ENCODE measurements around the gene PSMC3IP. TPM values are rescaled to one million over a fixed set of nuclear protein-coding genes. Genes with fewer than 3 reads are reported as not detected.
A peak's percentile ranks its signal among the peaks of the same experiment; 100 is the strongest.

The PSMC3IP gene
- total RNA-seq, 2 donors from 2014 or later = 2.9 to 11.2 TPM

DNA sequence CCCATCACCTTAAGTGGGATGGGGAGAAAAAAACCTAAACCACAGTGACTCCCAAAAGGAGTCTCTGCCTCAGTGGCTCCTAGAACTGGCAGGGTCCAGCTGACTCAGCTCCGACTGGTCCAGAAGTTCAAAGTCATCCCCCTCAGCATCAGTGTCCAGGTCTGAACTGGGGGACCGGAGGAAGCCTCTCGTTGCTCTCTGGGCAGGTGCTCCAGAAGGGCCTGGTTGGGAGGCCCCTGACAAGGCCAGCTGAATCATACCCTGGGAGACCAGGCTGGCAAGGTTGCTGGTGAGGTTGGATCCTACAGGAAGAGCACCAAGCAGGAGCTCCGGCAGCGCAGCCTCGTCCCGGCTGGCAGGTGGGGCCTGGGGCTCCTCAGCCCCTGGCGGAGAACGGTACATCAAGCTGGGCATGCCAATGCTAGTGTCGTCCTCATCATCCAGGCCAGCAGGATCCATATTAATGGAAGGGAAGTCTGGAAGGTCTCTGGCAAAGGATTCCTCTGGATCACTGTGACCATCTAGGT is 4.3 kb upstream of the PSMC3IP start:
- intact Hi-C loops (cut with DNase I) = loop anchor here (10.0 kb wide), 1 partner anchor 183 kb away; the partner anchor contains the start of gene RAMP2
- H3K9me3 ChIP-seq = no peaks in the 10 kb centered on the region
- H3K27me3 ChIP-seq (replicated peaks; ENCODE audit: insufficient read depth) = no peaks in the 10 kb centered on the region
- no peak overlapping the region for H3K27ac ChIP-seq
- no peak overlapping the region for H3K4me3 ChIP-seq
- TF ChIP-seq POLR2AphosphoS5 (IDR thresholded peaks at IDR 0.05) (no peak), POLR2A (IDR thresholded peaks at IDR 0.05) (no peak)
- TF ChIP-seq, protein P1, sequence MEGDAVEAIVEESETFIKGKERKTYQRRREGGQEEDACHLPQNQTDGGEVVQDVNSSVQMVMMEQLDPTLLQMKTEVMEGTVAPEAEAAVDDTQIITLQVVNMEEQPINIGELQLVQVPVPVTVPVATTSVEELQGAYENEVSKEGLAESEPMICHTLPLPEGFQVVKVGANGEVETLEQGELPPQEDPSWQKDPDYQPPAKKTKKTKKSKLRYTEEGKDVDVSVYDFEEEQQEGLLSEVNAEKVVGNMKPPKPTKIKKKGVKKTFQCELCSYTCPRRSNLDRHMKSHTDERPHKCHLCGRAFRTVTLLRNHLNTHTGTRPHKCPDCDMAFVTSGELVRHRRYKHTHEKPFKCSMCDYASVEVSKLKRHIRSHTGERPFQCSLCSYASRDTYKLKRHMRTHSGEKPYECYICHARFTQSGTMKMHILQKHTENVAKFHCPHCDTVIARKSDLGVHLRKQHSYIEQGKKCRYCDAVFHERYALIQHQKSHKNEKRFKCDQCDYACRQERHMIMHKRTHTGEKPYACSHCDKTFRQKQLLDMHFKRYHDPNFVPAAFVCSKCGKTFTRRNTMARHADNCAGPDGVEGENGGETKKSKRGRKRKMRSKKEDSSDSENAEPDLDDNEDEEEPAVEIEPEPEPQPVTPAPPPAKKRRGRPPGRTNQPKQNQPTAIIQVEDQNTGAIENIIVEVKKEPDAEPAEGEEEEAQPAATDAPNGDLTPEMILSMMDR (IDR thresholded peaks at IDR 0.05) = no peak
- H3K4me1 ChIP-seq (replicated peaks) = peaks cover 20% of the 10 kb centered on the region
- no peak for DNase-seq (ENCODE audit: low spot score)
- 80% methylated on average over 7 of the region's 10 CpGs for WGBS
- peaks cover 14 to 27% of the 10 kb centered on the region in 2 donors for H3K36me3 ChIP-seq

GRCh38 chr17:42579794-42580551 is 2.4 kb upstream of the PSMC3IP start:
- WGBS = 42% methylated on average over 2 of the region's 2 CpGs
- Histone ChIP-seq H3K27ac (no peak overlapping the region), H3K4me1 (replicated peaks) (peaks cover 7% of the 10 kb centered on the region), H3K27me3 (replicated peaks; ENCODE audit: insufficient read depth) (no peaks in the 10 kb centered on the region), H3K4me3 (no peak overlapping the region), H3K36me3 (peaks cover 14 to 27% of the 10 kb centered on the region in 2 donors), H3K9me3 (no peaks in the 10 kb centered on the region)
- intact Hi-C loops (cut with DNase I) = loop anchor here (10.0 kb wide), 1 partner anchor 185 kb away; the partner anchor contains the start of gene RAMP2
- no peak for DNase-seq (ENCODE audit: low spot score)
- TF ChIP-seq POLR2A (IDR thresholded peaks at IDR 0.05) (no peak), POLR2AphosphoS5 (IDR thresholded peaks at IDR 0.05) (no peak)
- TF ChIP-seq, protein P1 (IDR thresholded peaks at IDR 0.05) = no peak

DNA sequence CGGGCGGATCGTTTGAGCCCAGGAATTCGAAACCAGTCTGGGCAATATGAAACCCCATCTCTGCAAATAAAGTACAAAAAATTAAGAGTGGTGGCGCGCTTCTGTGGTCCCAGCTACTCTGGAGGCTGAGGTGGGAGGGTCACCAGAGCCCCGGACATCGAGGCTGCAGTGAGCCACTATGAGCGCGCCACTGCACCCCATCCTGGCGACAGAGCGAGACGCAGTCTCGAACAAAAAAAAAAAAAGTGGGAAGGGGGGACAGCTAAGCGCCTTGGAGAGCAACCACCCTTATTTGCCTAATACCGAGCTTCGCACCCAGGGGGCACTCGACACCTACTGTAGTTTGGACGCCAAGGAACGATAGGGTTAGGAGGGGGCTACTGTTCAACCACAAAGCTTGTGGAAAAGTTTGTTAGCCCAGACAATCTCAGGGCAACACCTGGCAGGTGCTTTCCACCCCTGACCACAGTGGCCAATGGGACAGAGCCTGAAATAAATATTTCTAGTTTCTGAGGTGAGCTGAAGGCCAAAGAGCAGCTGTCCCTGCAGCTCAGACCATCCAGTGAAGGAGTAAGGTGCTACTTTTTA is 847 bp upstream of the PSMC3IP start:
- TF ChIP-seq POLR2A (IDR thresholded peaks at IDR 0.05) = no peak
- peak; percentile 46 for TF ChIP-seq POLR2AphosphoS5 (IDR thresholded peaks at IDR 0.05)
- TF ChIP-seq, protein P1 (IDR thresholded peaks at IDR 0.05) = peak; percentile 53 to 88 (median 74)
- Histone ChIP-seq H3K27me3 (replicated peaks; ENCODE audit: insufficient read depth) (no peaks in the 10 kb centered on the region), H3K27ac (peak overlapping the region; percentile 83 to 86), H3K4me3 (peak overlapping the region; percentile 54 to 58), H3K9me3 (no peaks in the 10 kb centered on the region), H3K4me1 (replicated peaks) (peaks cover 7% of the 10 kb centered on the region), H3K36me3 (peaks cover 14 to 19% of the 10 kb centered on the region in 2 donors)
- intact Hi-C loops (cut with DNase I) = loop anchor here (1.0 kb wide), 1 partner anchor 100 kb away; no protein-coding TSS in a partner anchor
- DNase-seq (ENCODE audit: low spot score) = peak; percentile 69
- WGBS = under 1% methylated on average over 20 of the region's 20 CpGs

- TF ChIP-seq POLR2A (IDR thresholded peaks at IDR 0.05) = no peak
- no peak for TF ChIP-seq POLR2AphosphoS5 (IDR thresholded peaks at IDR 0.05)
- TF ChIP-seq, protein P1 (IDR thresholded peaks at IDR 0.05) = no peak
- H3K27me3 ChIP-seq (replicated peaks; ENCODE audit: insufficient read depth) = no peaks in the 10 kb centered on the region
- intact Hi-C loops (cut with DNase I) = no loop called here
- H3K4me3 ChIP-seq = peak overlapping the region; percentile 54 to 58
- peak overlapping the region; percentile 83 to 86 for H3K27ac ChIP-seq
- peaks cover 7% of the 10 kb centered on the region for H3K4me1 ChIP-seq (replicated peaks)
- 2% methylated on average over 18 of the region's 18 CpGs for WGBS
- no peak for DNase-seq (ENCODE audit: low spot score)
- no peaks in the 10 kb centered on the region for H3K9me3 ChIP-seq
- H3K36me3 ChIP-seq = peaks cover 9 to 15% of the 10 kb centered on the region in 2 donors
These were observed 393 bp downstream of the PSMC3IP start for GRCh38 chr17:42577140-42577531.
